Stimulated activated naive CD8-positive, alpha-beta T cell treated with anti-CD3 and anti-CD28 coated beads, Interleukin-15, Interleukin-2, amounts not matched to agents 100 U/mL and 50 U/mL, for 24 hours (primary cell): Measurements from ENCODE around the gene APLP2.
A peak's percentile ranks its signal among the peaks of the same experiment; 100 is the strongest.
"Not testable (repeated sequence)": the region's sequence is repeated elsewhere in the genome, so short reads cannot be mapped to it uniquely, and the experiment has no call there.

ENCODE experiments used
- ATAC-seq: fragments of 150-1000 bp; cut with Tn5 transposase; one replicate; pipeline ENCODE4 v1.10.0; 2021
- DNase-seq: peaks from one replicate; pipeline ENCODE4 v3.0.0; 2021

Gene APLP2

GRCh38 chr11:130172001-130172400 is 102.3 kb downstream of the APLP2 start:
- not testable (repeated sequence) for ATAC-seq, DNase-seq

- ATAC-seq, result no peak
Measured at GRCh38 chr11:130174642-130175041, 104.9 kb downstream of the APLP2 start.

GRCh38 chr11:130175898-130176297 is 106.2 kb downstream of the APLP2 start:
- no peak for ATAC-seq
- no peak for DNase-seq

More at GRCh38 chr11:130174642-130175041, 104.9 kb downstream of the APLP2 start:
- no peak for DNase-seq

- no peak for ATAC-seq
- no peak for DNase-seq
Measured at GRCh38 chr11:130177782-130178181, 108.1 kb downstream of the APLP2 start.

- ATAC-seq, result no peak
- no peak for DNase-seq
Measured at GRCh38 chr11:130178441-130179339, 109.0 kb downstream of the APLP2 start.

- ATAC-seq (peak; percentile 28), DNase-seq (no peak)
Measured at GRCh38 chr11:130179396-130180306, 110.0 kb downstream of the APLP2 start.

- ATAC-seq (peak; percentile 19), DNase-seq (no peak)
Measured at GRCh38 chr11:130180491-130180890, 110.8 kb downstream of the APLP2 start.

- ATAC-seq (no peak), DNase-seq (no peak)
Measured at GRCh38 chr11:130180896-130181294, 111.2 kb downstream of the APLP2 start.

GRCh38 chr11:130181295-130182272 is 111.9 kb downstream of the APLP2 start:
- no peak for ATAC-seq
- DNase-seq, result no peak

GRCh38 chr11:130183878-130184610 is 114.3 kb downstream of the APLP2 start:
- ATAC-seq, result no peak
- DNase-seq, result no peak

- ATAC-seq (no peak), DNase-seq (no peak)
Measured at GRCh38 chr11:130187096-130187495, 117.4 kb downstream of the APLP2 start.

GRCh38 chr11:130188047-130188446 is 118.4 kb downstream of the APLP2 start:
- no peak for DNase-seq
- ATAC-seq, result no peak

- DNase-seq (no peak), ATAC-seq (no peak)
Measured at GRCh38 chr11:130188585-130189347, 119.1 kb downstream of the APLP2 start.

GRCh38 chr11:130189492-130190210 is 120.0 kb downstream of the APLP2 start:
- no peak for DNase-seq
- no peak for ATAC-seq

GRCh38 chr11:130190371-130190881 is 120.7 kb downstream of the APLP2 start:
- DNase-seq (no peak), ATAC-seq (no peak)

GRCh38 chr11:130191896-130192295 is 122.2 kb downstream of the APLP2 start:
- DNase-seq (no peak), ATAC-seq (no peak)

GRCh38 chr11:130192845-130193267 is 123.2 kb downstream of the APLP2 start:
- DNase-seq (no peak), ATAC-seq (no peak)

- not testable (repeated sequence) for DNase-seq, ATAC-seq
Measured at GRCh38 chr11:130193551-130193950, 123.9 kb downstream of the APLP2 start.
